Keratinocyte (primary cell): ENCODE results near the gene ZNF710. TPM values are rescaled to one million over a fixed set of nuclear protein-coding genes. Genes with fewer than 3 reads are reported as not detected.
A peak's percentile ranks its signal among the peaks of the same experiment; 100 is the strongest.

Experiments
- DNase-seq: peaks from one replicate; pipeline ENCODE4 v3.0.0-alpha.2; 2011; ENCODE audit warnings: low read depth, missing footprints, low spot score
- FAIRE-seq: peaks from 2 replicates; lab custom pipeline; 2011; peaks lifted over from hg19 to GRCh38; lab: Jason Lieb, UNC
- H2AFZ ChIP-seq: 2 replicates; pipeline ENCODE4 v1.6.0; 2012; ENCODE audit warnings: low read length, control low read depth, inconsistent platforms; ENCODE audit not compliant: control insufficient read depth
- H3K27ac ChIP-seq: 2 replicates; pipeline ENCODE4 v1.5.1; 2011; ENCODE audit warnings: low read length; ENCODE audit not compliant: control insufficient read depth, insufficient read depth
- H3K27me3 ChIP-seq: 3 replicates; pipeline ENCODE4 v1.6.0; 2011; ENCODE audit warnings: low read length; ENCODE audit not compliant: control insufficient read depth, insufficient read depth; ENCODE audit errors: extremely low read depth
- H3K36me3 ChIP-seq, 2 experiments: 2 replicates in 1 of 2; 3 replicates in 1 of 2; pipeline ENCODE4 v1.5.1; 2011; ENCODE audit warnings: low read length in 2 of 2, mild to moderate bottlenecking in 1 of 2; ENCODE audit not compliant: control insufficient read depth in 2 of 2, insufficient read depth in 2 of 2; ENCODE audit errors: extremely low read depth in 1 of 2
- H3K4me1 ChIP-seq: 3 replicates; pipeline ENCODE4 v1.5.1; 2011; ENCODE audit warnings: low read length; ENCODE audit not compliant: control insufficient read depth, insufficient read depth; ENCODE audit errors: extremely low read depth
- H3K4me2 ChIP-seq: 3 replicates; pipeline ENCODE4 v1.6.0; 2011; ENCODE audit warnings: low read depth, low read length; ENCODE audit not compliant: control insufficient read depth, insufficient read depth; ENCODE audit errors: extremely low read depth
- H3K4me3 ChIP-seq, 3 experiments: fragments of 200-600 bp in 1 of 3; sonication (generic) in 1 of 3; 2 replicates in 2 of 3; 3 replicates in 1 of 3; pipeline ENCODE4 v1.5.1; 2011 to 2016; ENCODE audit warnings: low read length in 3 of 3, mild to moderate bottlenecking in 3 of 3, control low read depth in 2 of 3, inconsistent platforms in 1 of 3, low read depth in 1 of 3, mixed read lengths in 1 of 3, mixed run types in 1 of 3, moderate library complexity in 1 of 3; ENCODE audit not compliant: control insufficient read depth in 2 of 3, insufficient read depth in 2 of 3; ENCODE audit errors: extremely low read depth in 1 of 3
- H3K79me2 ChIP-seq: 2 replicates; pipeline ENCODE4 v1.6.0; 2012; ENCODE audit warnings: low read length; ENCODE audit not compliant: control insufficient read depth, insufficient read depth
- H3K9ac ChIP-seq: 3 replicates; pipeline ENCODE4 v1.6.0; 2011; ENCODE audit warnings: low read length; ENCODE audit not compliant: control insufficient read depth, insufficient read depth; ENCODE audit errors: extremely low read depth
- H3K9me1 ChIP-seq: 3 replicates; pipeline ENCODE4 v1.6.0; 2011; ENCODE audit warnings: low read length; ENCODE audit not compliant: control insufficient read depth, insufficient read depth; ENCODE audit errors: extremely low read depth
- H3K9me3 ChIP-seq: 2 replicates; pipeline ENCODE4 v1.5.1; 2012; ENCODE audit warnings: low read depth, low read length; ENCODE audit not compliant: control insufficient read depth
- H4K20me1 ChIP-seq: 3 replicates; pipeline ENCODE4 v1.6.0; 2011; ENCODE audit warnings: low read length; ENCODE audit not compliant: control insufficient read depth, insufficient read depth; ENCODE audit errors: extremely low read depth
- CTCF ChIP-seq, 3 experiments: IDR thresholded peaks in 1 of 3; conservative IDR thresholded peaks in 1 of 3; optimal IDR thresholded peaks in 1 of 3; 2 replicates in 2 of 3; 3 replicates in 1 of 3; pipeline versions ENCODE3 to v1.5.1; 2011; ENCODE audit warnings: low read length in 3 of 3, mild to moderate bottlenecking in 3 of 3, moderate library complexity in 2 of 3, control low read depth in 1 of 3, inconsistent platforms in 1 of 3; ENCODE audit not compliant: insufficient read depth in 2 of 3; ENCODE audit errors: extremely low read depth in 1 of 3
- EZH2 ChIP-seq: IDR thresholded peaks from one replicate; pipeline ENCODE4 v1.6.1; 2012; ENCODE audit warnings: inconsistent platforms, mild to moderate bottlenecking, low read length, moderate library complexity
- dilution Hi-C: fragments of 300-500 bp; cut with MboI; formaldehyde crosslinking; loops from one replicate; pipeline ENCODE4 v1.7.0; 2020; ENCODE audit warnings: low sequenced_read_pairs; ENCODE audit not compliant: extremely low pct_ligation_motif_present
- polyA plus RNA-seq, 5 experiments: library from polyadenylated mRNA; depleted of rRNA in 3 of 5; stranded (reverse) in 3 of 5; stranded (forward) in 1 of 5; unstranded in 1 of 5; fragments of >200 nt; gene quantifications; 1 replicate in 1 of 5; 2 replicates in 3 of 5; 3 replicates in 1 of 5; pipeline versions ENCODE4 v1.2.1 to v1.2.3, GENCODE V29; 2011 to 2012; ENCODE audit warnings: missing spikeins in 2 of 5, low read depth in 1 of 5, low replicate concordance in 1 of 5

The ZNF710 gene
- polyA plus RNA-seq, 1 donor (not counting 4 experiments of a cell fraction or from before 2014, with no cell fraction given), result 4.5 TPM

DNA sequence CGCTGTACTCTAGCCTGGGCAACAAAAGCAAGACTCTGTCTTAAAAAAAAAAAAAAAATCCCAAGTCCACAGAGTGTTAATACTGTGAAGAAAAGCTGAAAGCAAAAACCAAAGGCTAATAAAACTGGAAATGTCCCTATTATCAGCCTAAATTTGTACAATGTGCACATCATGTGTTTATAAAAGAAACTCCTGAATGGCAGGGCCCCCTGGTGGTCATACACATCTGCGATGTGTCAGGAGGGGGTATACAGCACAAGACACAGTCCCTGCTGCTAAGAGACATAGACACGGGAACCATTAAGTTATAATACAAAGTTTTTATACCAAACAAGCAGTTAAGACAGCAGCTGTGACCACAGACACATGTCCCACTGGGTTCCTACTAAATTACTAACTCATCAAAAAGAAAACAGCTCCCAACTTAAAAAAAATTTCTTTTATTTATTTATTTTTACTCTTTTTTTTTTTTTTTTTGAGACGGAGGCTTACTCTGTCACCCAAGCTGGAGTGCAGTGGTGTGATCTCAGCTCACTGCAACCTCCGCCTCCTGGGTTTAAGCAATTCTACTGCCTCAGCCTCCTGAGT, 70.2 kb downstream of the ZNF710 start:
- H3K27ac ChIP-seq, result no peak overlapping the region
- peaks cover 3 to 19% of the 10 kb centered on the region in 2 experiments for H3K36me3 ChIP-seq
- H3K27me3 ChIP-seq, result no peaks in the 10 kb centered on the region
- H3K4me1 ChIP-seq, result peaks cover 18% of the 10 kb centered on the region
- DNase-seq (no peak), FAIRE-seq (no peak)
- H2AFZ ChIP-seq, result no peak overlapping the region
- H3K9me1 ChIP-seq, result no peaks in the 10 kb centered on the region
- no peaks in the 10 kb centered on the region for H3K79me2 ChIP-seq
- no peak overlapping the region for H3K4me2 ChIP-seq
- no peaks in the 10 kb centered on the region for H4K20me1 ChIP-seq
- H3K4me3 ChIP-seq, result no peak overlapping the region
- no peaks in the 10 kb centered on the region for H3K9me3 ChIP-seq
- dilution Hi-C loops, result no loop called here
- H3K9ac ChIP-seq, result no peak overlapping the region
- peak; percentile 46 to 75 (median 68) for TF ChIP-seq CTCF (optimal IDR thresholded peaks at IDR 0.05 in 1 of 3, IDR thresholded peaks at IDR 0.05 in 1 of 3, conservative IDR thresholded peaks at IDR 0.05 in 1 of 3; ENCODE audit: extremely low read depth in 1 of 3, insufficient read depth in 2 of 3, low read length in 3 of 3)
- no peak for TF ChIP-seq EZH2

- Histone ChIP-seq H3K9ac (no peak overlapping the region), H2AFZ (no peak overlapping the region), H3K36me3 (peaks cover 3 to 16% of the 10 kb centered on the region in 2 experiments), H3K4me2 (no peak overlapping the region), H3K27ac (no peak overlapping the region), H3K79me2 (no peaks in the 10 kb centered on the region), H3K4me3 (no peak overlapping the region), H4K20me1 (no peaks in the 10 kb centered on the region), H3K4me1 (peaks cover 19% of the 10 kb centered on the region), H3K9me3 (no peaks in the 10 kb centered on the region), H3K27me3 (no peaks in the 10 kb centered on the region), H3K9me1 (no peaks in the 10 kb centered on the region)
- dilution Hi-C loops, result no loop called here
- DNase-seq (no peak), FAIRE-seq (no peak)
- TF ChIP-seq EZH2 (no peak), CTCF (optimal IDR thresholded peaks at IDR 0.05 in 1 of 3, IDR thresholded peaks at IDR 0.05 in 1 of 3, conservative IDR thresholded peaks at IDR 0.05 in 1 of 3; ENCODE audit: extremely low read depth in 1 of 3, insufficient read depth in 2 of 3, low read length in 3 of 3) (no peak)
Observed at GRCh38 chr15:90072978-90073640, 72.0 kb downstream of the ZNF710 start.
